CD4-positive, alpha-beta T cell treated with Interleukin-6 at 100 ng/mL for 8 hours (primary cell): ENCODE measurements around the gene RFX3.

Experiments used
- DNase-seq: peaks from one replicate; pipeline ENCODE4 v3.0.0-alpha.2; 2020; ENCODE audit warnings: mixed read lengths, low spot score

Gene RFX3

DNA sequence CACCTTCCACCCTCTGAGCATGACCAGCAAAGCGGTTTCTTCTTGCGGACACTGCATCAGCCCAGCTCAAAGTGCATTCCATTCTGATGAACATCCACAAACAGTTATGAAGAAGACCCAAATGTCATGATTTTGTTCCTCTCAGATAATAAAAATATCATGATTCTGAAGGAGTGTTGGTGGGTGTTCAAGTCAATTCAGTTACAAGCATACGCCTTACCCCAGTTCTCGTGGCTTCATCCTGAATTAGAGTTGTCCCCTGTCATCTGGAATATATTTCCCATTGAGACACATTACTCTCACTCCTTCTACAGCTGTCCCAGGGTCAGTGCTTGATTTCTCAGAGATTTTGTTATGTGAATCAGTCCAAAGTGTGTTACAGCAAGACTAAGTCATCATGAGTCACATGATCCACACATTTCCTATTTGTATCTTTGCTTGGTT is 325.4 kb downstream of the RFX3 start:
- DNase-seq, result no peak

DNA sequence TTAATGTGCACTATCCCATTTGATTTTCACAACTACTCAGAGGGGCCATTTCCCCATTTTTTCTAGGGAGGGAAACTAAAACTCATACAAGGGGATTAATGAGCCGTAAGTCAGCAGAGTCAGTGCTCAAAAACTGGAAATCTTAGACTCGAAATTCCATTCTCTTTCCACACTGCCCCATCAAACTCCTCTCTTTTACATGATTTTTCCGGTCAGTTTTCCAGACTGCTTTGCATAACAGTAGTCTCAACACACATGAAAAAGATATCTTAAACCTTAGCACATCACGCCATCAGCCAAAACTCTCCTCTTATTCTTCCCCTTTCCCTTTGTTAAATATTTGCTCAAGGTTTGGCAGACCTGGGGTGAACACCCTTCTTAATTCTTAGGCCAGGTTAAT is 332.0 kb downstream of the RFX3 start:
- no peak for DNase-seq

DNA sequence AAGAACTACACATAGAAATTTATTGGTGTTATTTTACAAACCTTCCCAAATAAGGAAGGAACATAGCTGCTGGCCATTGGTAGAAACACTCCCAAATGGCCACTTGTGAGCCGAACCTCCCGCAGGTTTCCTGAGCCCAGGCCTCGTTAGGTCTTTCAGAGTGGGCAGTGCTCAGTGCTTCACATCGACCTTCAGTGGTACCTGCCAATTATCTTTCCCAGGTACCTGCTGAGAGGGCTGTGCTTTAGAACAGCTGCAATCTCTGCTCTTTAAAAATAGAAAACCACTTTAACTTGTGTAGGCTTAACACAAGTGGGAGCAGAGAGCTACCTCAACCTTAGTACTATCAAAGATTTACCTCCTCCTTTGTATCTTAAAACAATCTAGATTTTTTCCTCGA is 334.1 kb downstream of the RFX3 start:
- no peak for DNase-seq

DNA sequence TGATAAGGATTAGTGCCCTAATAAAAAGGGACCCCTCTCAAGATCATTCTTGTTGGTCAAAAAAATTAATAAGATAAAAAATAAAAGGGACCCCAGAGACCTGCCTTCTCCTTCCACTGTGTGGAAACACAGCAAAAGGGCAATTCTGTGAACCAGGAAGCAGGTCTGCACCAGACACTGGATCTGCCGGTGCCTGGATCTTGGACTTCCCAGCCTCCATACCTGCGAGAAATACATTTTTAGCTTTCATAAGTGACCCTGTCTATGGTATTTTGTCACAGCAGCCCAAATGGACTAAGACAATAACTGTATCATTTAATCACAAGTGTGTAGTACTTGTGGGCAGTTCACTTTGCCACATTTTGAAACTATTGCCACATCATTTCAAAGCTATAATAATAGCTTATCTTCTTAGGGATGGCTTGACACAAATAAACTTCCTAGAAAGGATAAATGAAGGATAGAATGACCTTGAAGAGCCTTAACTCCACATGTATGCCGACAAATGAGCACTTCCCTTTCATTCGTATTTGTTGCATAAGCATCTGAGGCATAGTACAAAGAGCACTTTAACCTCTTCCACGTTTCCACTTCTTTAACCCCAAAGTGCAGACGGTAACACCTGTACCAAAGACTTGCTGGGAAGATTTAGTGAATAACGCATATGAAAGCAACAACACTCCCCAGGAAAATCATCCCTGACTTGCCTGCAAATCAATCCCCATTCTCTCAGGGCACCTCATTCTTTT is 336.5 kb downstream of the RFX3 start:
- no peak for DNase-seq

DNA sequence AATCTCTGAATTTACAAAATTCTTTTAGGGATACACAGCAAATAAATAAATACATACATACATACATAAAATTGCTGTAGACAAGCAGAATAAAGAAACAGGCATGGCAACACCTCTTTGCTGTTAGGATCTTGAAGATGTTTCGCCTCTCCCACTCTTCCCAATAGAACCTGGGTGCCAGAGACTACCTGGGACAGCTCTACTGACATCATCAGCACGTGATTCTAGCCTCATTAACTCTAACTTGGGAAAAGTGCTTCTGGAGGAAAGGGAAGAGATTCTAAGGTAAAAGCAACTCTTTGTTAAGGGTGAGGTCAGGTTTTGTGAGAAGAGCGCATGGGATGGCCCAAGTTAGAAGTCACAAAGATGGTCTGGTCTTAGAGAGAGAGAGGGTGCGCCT is 339.1 kb downstream of the RFX3 start:
- no peak for DNase-seq

DNA sequence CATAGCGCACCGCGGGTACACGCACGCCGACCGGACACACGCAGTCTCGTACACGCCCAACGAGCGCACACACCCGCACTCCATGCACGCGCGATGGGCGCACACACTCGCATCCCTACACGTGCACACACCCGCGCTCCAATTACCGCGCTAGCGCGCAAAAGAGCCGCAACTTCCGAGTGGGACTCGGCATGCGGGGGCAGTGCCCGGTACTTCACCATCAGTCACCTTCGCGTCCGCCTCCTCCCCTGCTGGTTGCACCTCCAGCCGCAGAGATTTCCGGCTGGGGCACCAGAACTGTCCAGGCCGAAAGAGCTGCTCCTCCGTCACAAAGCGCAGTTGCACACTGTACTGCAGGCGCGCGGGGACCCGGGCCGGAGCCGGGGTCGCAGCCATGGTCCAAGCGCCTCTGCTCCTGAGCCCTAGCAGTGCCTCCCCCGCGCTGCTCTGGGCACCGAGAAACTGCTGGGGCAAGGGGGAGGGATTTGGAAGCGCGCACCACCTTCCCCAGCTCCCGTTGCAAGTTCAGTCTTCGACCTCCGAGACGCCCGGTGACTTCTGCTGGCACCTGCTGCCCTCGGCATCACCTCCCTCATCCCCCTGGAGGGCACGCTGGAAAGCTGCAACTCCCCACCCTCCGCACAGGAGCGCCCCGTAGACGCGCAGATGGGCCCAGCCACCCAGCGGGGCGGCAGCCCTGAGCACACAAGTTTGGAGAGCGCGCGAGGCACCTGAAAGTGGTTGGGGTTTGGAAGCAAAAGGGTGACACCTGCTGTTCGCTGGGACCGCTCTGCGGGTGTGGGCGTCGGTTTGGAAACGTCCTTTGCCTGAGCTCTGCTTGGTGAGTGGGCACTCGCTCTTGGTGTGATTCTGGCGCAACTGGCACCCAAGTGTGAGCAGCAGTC is 344.5 kb downstream of the RFX3 start:
- DNase-seq, result peak; percentile 17

DNA sequence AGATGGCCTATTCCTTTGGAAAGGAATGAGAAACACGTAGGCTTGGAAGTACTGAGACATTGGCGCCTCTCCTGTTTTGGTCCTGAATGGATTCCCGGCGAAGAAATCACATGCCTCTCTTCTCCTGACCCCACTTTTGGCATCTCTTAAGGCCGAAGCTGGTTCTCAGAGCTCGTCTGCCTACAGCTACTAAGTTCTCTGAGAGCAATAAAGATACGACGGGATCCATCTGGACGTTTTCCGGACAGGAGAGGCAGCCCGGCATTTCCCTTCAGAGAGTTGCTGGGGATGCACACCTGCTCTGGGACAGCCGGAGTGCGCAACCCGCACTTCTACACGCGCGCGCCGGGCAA is 345.1 kb downstream of the RFX3 start:
- no peak for DNase-seq

DNA sequence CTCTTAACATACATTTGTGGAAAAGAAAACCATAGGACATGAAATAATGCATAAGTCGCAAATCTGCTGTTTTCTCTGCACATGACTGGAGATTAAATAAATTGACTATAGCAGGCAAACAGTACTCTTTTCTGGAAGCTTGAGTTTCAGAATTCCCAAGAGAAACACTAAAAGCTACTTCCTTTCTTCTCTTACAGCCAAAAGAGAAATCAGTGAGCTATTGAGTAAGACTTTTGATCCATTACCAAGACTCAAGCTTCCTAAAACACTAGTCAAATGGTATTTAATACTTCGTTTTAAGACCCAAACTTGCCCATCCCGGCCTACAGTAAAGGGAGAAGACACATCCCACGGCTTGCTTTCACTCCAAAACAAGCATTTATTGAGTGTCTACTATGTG is 346.1 kb downstream of the RFX3 start:
- no peak for DNase-seq

DNA sequence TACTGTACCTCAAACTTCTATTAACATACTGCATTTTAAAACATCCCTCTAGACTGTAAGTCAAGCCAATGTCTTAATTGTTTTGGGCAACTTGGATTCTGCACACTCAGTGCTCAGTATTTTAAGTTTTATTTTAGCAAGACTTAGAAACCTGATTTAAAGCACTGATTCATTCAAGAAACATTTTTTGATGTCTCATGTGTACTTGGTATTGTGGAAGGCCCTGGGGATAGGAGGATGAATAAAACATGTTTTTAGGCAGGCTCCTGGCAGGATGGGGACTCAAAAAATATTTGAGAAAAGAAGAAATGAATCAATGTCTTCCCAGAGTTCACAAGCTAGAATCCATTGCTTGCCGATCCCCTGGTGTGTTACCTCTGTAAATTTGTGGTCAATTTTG is 347.9 kb downstream of the RFX3 start:
- no peak for DNase-seq

DNA sequence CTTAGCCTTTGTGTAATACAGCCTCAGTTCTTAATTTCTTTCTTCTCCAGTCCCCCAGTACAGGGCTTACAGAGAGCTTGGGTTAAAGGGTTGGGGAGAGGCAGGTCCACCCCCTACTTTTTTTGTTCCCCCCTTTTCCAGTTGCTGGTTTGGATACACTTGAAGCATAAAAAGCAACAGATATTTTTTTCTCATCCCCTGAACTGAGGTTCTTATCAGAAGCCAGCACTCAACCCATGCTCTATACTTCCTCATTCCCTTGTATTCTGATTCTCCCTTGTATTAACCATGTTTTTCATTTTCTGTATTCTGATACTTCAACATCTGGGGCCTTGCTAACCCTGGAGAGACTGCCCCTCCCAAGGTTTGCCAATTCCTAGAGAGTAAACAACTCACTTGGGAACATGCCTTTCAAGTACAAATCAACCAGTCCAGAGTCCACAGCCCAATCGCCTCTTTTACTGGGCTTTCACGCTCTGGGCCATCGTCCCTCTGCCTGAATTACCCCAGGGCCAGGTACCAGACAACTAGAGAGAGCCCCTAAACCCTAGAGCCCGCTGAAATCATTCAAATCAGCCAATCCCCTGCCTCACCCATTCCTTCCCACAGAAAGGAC is 348.5 kb downstream of the RFX3 start:
- no peak for DNase-seq

DNA sequence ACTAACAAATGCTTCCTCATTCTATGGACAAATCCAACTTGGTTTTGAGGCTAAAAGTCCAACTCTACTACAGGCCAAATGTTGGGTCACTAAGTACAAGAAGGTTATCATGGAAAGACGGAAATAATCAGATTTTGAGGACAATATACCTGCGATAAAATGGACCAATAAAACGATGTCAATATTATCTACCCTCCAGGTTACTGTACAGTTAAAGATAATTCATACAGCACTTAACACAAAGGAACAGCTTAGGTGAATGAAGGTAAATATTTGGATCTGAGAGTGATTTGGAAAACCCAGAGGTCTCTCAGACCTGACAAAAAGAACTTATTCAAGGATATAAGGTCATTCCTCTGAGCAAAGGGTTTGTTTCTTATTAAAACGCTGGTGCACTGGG is 352.4 kb downstream of the RFX3 start:
- no peak for DNase-seq

DNA sequence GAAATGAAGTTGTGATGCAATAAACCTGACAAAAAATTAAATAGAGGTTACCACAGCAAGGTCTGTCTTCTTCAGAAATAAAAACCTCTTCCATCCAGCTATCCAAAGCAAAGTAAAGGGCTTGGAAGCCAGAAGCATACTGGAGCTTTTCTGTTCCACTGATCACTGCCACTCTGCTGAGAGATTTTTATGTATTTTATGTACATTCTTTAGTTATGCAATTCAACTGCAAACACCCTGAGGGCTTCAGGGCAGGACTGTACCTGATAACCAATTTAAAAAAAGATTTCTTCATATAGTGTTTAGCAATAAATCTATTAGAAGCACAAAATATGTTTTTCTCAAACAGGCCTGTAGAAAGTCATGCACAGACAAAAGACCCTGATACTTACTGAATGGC is 355.0 kb downstream of the RFX3 start:
- DNase-seq, result no peak
